ENCODE measurements around the gene SEMA3D.

GRCh38 chr7:85229544-85229943, 42.7 kb upstream of the SEMA3D start:
- TF ChIP-seq POLR2A (IDR thresholded peaks at IDR 0.05; ENCODE audit: low read depth, low read length) (no peak), POLR2AphosphoS5 (IDR thresholded peaks at IDR 0.05; ENCODE audit: low read depth, low read length) (no peak)
